OCI-LY3 (cell line): Measurements from ENCODE around the gene EPHB3.

Experiments
- H2AFZ ChIP-seq: fragments of 200-600, 300-600 bp; shearing (Covaris generic); 2 replicates; pipeline ENCODE4 v1.6.0; 2014; ENCODE audit warnings: antibody characterized with exemption, low read depth, low read length
- H3K27ac ChIP-seq: fragments of 200-600, 300-600 bp; sonication (generic); 2 replicates; pipeline ENCODE4 v1.5.1; 2014; ENCODE audit warnings: mild to moderate bottlenecking, low read length, moderate library complexity, mixed read lengths
- H3K27me3 ChIP-seq: fragments of 200-600, 300-600 bp; sonication (generic); 2 replicates; pipeline ENCODE4 v1.6.1; 2014; ENCODE audit warnings: low read depth, low read length, mixed read lengths
- H3K36me3 ChIP-seq: fragments of 200-600, 300-600 bp; sonication (generic); replicated peaks from 2 replicates; pipeline ENCODE3; 2014; ENCODE audit warnings: low read depth, low read length, mixed read lengths
- H3K4me1 ChIP-seq: fragments of 300-600, 200-600 bp; sonication (generic); 2 replicates; pipeline ENCODE4 v1.6.1; 2014; ENCODE audit warnings: low read length, mixed read lengths
- H3K4me2 ChIP-seq: fragments of 200-600, 300-600 bp; sonication (generic); 2 replicates; pipeline ENCODE4 v1.6.1; 2014; ENCODE audit warnings: low read length, mixed read lengths
- H3K4me3 ChIP-seq: fragments of 300-600, 200-600 bp; sonication (generic); 2 replicates; pipeline ENCODE4 v1.5.1; 2014; ENCODE audit warnings: antibody characterized with exemption, mild to moderate bottlenecking, low read length, moderate library complexity
- H3K79me2 ChIP-seq: fragments of 300-600, 200-600 bp; shearing (Covaris generic); 2 replicates; pipeline ENCODE4 v1.6.1; 2014; ENCODE audit warnings: mild to moderate bottlenecking, low read length, mixed read lengths
- H3K9ac ChIP-seq: fragments of 300-600, 200-600 bp; shearing (Covaris generic); 2 replicates; pipeline ENCODE4 v1.6.0; 2014; ENCODE audit warnings: mild to moderate bottlenecking, low read length, moderate library complexity
- H3K9me3 ChIP-seq: fragments of 200-600, 300-600 bp; shearing (Covaris generic); 2 replicates; pipeline ENCODE4 v1.6.1; 2014; ENCODE audit warnings: low read length, mixed read lengths; ENCODE audit not compliant: insufficient read depth
- H4K20me1 ChIP-seq: fragments of 200-600, 300-600 bp; sonication (generic); 2 replicates; pipeline ENCODE4 v1.6.1; 2016; ENCODE audit warnings: low read length, mixed read lengths; ENCODE audit not compliant: insufficient read depth
- CTCF ChIP-seq: fragments of 200-600, 300-600 bp; sonication (generic); IDR thresholded peaks from 2 replicates; pipeline ENCODE4 v1.5.1; 2014; ENCODE audit warnings: antibody characterized with exemption, low read length, low read depth
- EZH2phosphoT487 ChIP-seq: fragments of 200-600 bp; shearing (Covaris generic); IDR thresholded peaks from 2 replicates; pipeline ENCODE4 v1.6.1; 2018; ENCODE audit warnings: antibody characterized with exemption, mixed run types, low read depth

Gene EPHB3

GRCh38 chr3:184523825-184524615, 37.6 kb upstream of the EPHB3 start:
- Histone ChIP-seq H3K4me1 (no peaks in the 10 kb centered on the region), H3K36me3 (no peaks in the 10 kb centered on the region), H3K9ac (no peak overlapping the region), H3K27ac (no peak overlapping the region), H3K4me2 (no peak overlapping the region), H3K27me3 (peaks cover 25% of the 10 kb centered on the region), H4K20me1 (no peaks in the 10 kb centered on the region), H3K79me2 (no peaks in the 10 kb centered on the region), H3K9me3 (no peaks in the 10 kb centered on the region), H3K4me3 (no peak overlapping the region), H2AFZ (no peak overlapping the region)
- no peak for TF ChIP-seq EZH2phosphoT487
- no peak for TF ChIP-seq CTCF

GRCh38 chr3:184524981-184525336, 36.6 kb upstream of the EPHB3 start:
- Histone ChIP-seq H4K20me1 (no peaks in the 10 kb centered on the region), H3K4me1 (no peaks in the 10 kb centered on the region), H3K27ac (no peak overlapping the region), H3K4me3 (no peak overlapping the region), H2AFZ (no peak overlapping the region), H3K9ac (no peak overlapping the region), H3K9me3 (no peaks in the 10 kb centered on the region), H3K79me2 (no peaks in the 10 kb centered on the region), H3K27me3 (peaks cover 30% of the 10 kb centered on the region), H3K36me3 (no peaks in the 10 kb centered on the region), H3K4me2 (no peak overlapping the region)
- TF ChIP-seq CTCF (no peak), EZH2phosphoT487 (no peak)

GRCh38 chr3:184525337-184526087, 36.1 kb upstream of the EPHB3 start:
- H3K4me2 ChIP-seq: no peak overlapping the region
- no peaks in the 10 kb centered on the region for H4K20me1 ChIP-seq
- no peak overlapping the region for H3K4me3 ChIP-seq
- no peak overlapping the region for H3K27ac ChIP-seq
- H3K4me1 ChIP-seq: peaks cover 5% of the 10 kb centered on the region; the same call in 1 of the 2 replicates
- H3K79me2 ChIP-seq: no peaks in the 10 kb centered on the region
- no peaks in the 10 kb centered on the region for H3K9me3 ChIP-seq
- H3K27me3 ChIP-seq: peaks cover 36% of the 10 kb centered on the region
- no peak overlapping the region for H2AFZ ChIP-seq
- TF ChIP-seq EZH2phosphoT487 (no peak), CTCF (no peak)
- no peaks in the 10 kb centered on the region for H3K36me3 ChIP-seq
- no peak overlapping the region for H3K9ac ChIP-seq

- Histone ChIP-seq H3K27ac (no peak overlapping the region), H3K36me3 (no peaks in the 10 kb centered on the region), H3K9ac (no peak overlapping the region), H3K4me2 (no peak overlapping the region), H4K20me1 (no peaks in the 10 kb centered on the region), H3K79me2 (no peaks in the 10 kb centered on the region), H3K4me3 (no peak overlapping the region), H2AFZ (no peak overlapping the region), H3K4me1 (peaks cover 6% of the 10 kb centered on the region; the same call in 1 of the 2 replicates), H3K27me3 (peaks cover 40% of the 10 kb centered on the region), H3K9me3 (no peaks in the 10 kb centered on the region)
- no peak for TF ChIP-seq EZH2phosphoT487
These were observed 35.5 kb upstream of the EPHB3 start for GRCh38 chr3:184526088-184526433.
